Stimulated activated CD4-positive, alpha-beta T cell treated with anti-CD3 and anti-CD28 coated beads, Interleukin-1b, Interleukin-23, amount 100 ng/mL, for 4 hours (primary cell): ENCODE results near the gene CNOT1.
"Not testable (repeated sequence)": the region's sequence is repeated elsewhere in the genome, so short reads cannot be mapped to it uniquely, and the experiment has no call there.

Experiments
- DNase-seq, 2 donors: peaks; one replicate each; pipeline ENCODE4 v3.0.0-alpha.2; 2020; ENCODE audit warnings: low read depth in 2 of 2

The CNOT1 gene

GRCh38 chr16:58629733-58630640 is at the start of gene CNOT1:
CNOT1 (minus strand) TSS chr16:58629826; CDS start chr16:58599337, 30,489 bp downstream.
- peak; percentile 93 to 95 for DNase-seq

DNA sequence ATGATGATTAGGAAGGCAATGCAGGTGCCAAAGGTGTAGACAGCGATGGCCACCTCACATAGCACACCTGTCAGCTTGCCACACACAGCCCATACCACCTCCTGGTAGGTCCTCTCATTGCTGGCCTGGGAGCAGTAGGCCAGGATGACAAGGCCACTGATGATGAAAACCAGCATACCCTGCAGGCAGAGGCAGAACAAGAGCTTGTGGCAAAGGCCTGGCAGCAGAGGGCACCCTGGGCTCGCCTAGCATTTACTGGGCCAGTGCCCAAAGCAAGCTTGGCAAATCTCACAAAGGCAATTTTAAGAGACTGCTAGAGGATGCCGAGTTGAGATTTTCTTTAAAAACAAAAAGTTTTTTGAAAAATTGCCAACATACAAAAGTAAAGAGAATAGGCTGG is 49.1 kb upstream of the CNOT1 start:
- DNase-seq, result no peak

GRCh38 chr16:58678269-58678668 is 48.6 kb upstream of the CNOT1 start:
- DNase-seq, result no peak

DNA sequence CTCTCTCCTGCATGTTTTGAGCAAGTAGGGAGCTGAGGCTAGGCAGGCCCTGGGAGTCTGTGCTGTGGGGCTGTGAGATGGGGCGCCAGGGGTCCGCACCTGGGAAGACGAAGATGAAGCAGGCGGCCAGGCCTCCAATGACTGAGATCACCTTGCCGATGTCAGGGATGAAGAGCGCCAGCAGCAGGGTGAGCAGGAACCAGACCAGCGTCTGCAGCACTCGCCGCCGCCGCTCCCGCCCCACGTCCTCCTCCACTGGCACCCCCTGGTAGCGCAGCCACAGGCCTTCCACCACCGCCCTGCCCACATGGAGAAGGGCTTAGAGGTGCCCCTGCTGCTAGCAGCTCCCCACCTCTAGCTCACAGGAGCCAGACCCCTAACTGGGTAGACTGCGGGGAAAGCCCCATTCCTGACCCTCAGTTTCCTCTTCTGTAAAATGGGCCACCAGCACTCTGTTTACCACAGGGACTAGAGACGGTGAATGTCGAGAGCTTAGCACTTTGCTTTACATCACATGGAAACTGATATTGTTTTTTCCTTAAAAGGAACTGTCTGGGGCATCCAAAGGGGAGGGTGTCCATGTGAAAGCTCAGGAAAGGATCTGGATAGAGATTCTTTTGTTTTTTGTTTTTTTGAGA is 41.4 kb upstream of the CNOT1 start:
- no peak for DNase-seq

- no peak for DNase-seq
Observed at GRCh38 chr16:58670177-58670576, 40.6 kb upstream of the CNOT1 start.

GRCh38 chr16:58665200-58665599 is 35.6 kb upstream of the CNOT1 start:
- DNase-seq, result no peak

DNA sequence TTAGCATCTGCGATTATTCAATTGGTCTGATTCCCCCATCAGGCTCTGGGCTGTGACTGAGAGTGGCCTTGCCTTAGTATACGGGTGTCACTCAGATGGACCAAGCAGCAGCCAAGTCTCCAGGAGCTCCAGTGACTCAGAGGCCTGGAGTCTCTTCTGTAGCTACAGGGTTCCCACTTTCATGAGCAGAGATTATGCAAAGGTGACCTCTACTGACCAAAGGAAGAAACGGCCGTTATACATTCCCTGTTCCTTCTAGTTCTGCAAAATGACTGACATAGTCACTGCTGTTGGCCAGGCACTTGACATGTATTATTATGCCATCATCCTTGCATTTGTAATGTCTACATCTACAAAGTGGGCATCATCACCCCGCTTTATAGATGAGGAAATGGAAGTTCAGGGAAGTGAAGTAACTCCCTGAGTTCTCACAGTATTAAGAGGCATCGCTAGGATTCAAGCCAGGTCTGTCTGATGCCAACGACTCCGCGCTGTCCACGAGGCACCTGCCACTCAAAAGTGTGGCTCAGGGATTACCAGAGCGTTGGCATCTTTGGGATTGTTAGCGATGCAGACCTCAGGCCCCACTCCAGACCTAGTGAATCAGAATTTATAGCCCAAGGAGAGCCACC is 31.7 kb upstream of the CNOT1 start:
- no peak for DNase-seq

DNA sequence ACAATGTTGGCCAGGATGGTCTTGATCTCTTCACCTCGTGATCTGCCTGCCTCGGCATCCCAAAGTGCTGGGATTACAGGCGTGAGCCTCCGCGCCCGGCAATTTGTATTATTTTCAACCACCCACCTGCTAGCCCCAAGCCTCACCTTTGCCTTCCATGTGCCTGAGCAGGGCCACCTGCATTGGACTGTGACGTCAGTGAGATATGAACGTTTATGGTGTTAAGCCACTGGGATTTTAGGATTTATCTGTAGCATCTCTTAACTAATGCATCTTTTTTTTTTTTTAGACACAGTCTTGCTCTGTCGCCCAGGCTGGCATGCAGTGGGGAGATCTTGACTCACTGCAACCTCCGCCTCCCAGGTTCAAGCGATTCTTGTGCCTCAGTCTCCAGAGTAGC is 30.3 kb upstream of the CNOT1 start:
- not testable (repeated sequence) for DNase-seq

DNA sequence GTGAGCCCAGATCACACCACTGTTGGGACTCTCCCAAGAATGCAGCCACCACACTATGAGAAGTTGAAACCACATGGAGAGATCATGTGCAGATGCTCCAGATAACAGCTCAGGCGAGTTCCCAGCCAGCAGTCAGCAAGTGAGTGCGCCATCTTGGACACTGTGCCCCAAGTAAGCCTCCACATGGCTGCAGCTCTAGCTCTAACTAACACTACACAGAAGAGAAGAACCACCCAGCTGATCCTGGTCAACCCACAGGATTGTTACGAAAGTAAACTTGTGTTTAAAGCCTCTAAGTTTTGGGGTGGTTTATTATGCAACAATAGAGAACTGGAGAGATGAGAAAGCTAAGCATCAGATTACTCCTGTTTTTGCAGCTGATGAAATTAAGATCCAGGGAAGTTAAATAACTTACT is 29.2 kb upstream of the CNOT1 start:
- DNase-seq, result no peak

DNA sequence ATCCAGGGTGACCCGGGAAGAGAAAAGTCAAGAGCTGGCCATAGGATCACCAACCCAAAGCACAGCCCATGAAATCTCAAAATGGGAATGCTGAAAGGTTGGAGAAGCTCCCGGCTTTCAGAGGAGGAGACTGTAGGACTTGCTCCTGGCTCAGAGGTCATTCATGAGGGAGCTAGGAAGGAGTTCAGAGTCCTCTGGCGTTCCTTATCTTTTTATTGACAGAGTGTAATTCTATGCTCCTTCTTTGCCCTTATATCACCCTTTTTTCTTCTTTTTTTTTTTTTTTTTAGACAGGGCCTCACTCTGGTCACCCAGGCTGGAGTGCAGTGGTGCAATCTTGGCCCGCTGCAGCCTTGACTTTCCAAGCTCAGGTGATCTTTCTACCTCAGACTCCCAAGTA is 27.3 kb upstream of the CNOT1 start:
- DNase-seq, result no peak

- no peak for DNase-seq
Observed at GRCh38 chr16:58655215-58655596, 25.6 kb upstream of the CNOT1 start.

DNA sequence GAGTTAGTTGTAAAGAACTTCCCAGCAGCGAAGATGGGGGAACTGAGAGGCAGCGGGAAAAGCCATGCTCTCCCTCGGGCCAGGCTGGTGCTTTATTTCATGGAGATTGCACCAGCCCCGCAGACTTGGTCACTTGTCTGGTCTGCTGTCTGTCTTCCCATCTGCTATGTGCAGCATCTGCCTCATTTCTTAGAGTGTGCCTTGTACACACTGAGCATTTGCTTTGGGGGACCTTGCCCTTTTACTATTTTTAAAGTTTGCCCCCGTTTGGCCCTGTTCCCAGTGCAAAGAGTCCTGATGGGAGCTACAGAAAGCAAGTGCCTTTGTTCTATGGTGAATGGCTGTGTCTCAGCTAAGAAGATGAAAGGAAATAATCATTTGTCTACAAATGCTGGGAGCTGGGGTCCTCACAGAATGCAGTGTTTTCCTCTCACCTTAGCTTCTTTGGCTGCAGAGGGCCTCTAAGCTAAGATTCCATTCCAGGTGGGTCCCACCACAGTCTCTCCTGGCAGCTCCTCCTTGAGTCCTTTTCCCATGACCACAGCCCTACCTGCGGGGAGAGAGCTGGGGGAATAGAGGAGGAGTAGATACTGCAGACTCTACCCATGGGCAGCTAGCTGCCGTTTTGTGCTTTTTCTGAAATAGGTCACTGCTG is 25.1 kb upstream of the CNOT1 start:
- no peak for DNase-seq

GRCh38 chr16:58652741-58653140 is 23.1 kb upstream of the CNOT1 start:
- DNase-seq, result no peak

DNA sequence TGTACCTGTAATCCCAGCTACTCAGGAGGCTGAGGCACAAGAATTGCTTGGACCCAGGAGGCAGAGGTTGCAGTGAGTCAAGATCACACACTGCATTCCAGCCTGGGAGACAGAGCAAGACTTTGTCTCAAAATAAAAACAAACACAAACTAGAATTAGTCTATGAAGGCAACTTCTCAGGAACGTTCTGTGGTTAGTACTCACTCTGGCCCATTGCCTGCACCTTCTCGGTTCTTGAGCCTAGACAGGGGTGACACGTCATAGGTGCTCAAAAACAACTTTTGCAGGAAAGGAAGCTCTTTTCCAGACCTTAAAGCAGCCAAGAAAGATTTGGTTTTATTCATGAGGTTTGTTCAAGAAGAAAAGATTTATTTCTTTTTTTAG is 22.3 kb upstream of the CNOT1 start:
- DNase-seq, result no peak

DNA sequence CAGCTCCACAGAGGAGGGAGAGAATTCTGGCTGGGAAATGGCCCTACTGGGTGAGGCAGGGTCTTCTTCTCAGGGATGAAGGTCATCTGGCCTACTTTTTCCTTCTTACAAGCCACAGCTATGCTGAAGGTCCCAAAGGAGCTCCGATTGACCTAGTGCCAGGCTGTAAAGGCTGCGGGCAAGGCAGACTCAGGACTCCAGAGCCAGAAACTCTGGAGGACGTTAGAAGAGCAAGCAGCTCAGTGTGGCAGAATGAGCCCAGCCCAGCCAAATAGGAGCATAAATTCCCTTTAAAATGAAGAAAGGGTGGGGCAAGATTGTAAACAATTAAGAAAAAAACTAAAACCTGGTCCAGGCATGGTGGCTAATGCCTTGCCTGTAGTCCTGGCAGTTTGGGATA is 20.1 kb upstream of the CNOT1 start:
- DNase-seq, result no peak

DNA sequence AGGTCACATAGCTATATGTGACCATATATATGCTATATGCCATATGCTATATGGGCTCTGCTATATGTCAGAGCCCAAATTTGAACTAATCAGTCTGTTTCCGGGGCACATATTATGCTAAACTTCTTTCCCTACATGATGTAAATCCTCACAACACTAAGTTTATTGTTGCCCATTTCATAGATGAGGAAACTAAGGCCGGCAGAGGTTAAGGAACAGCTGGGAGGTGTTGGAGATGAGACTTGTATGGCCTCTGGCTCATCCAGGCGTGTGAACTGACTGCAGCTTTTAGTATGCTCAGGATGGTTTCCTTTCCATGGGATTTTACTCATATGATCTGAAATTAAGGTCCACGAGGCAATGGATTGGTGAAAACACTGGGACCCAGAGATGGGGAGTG is 17.5 kb upstream of the CNOT1 start:
- no peak for DNase-seq

GRCh38 chr16:58644765-58645487 is 15.3 kb upstream of the CNOT1 start:
- DNase-seq, result no peak

- DNase-seq, result no peak
Observed at GRCh38 chr16:58644108-58644507, 14.5 kb upstream of the CNOT1 start.

GRCh38 chr16:58640949-58641348 is 11.3 kb upstream of the CNOT1 start:
- no peak for DNase-seq

DNA sequence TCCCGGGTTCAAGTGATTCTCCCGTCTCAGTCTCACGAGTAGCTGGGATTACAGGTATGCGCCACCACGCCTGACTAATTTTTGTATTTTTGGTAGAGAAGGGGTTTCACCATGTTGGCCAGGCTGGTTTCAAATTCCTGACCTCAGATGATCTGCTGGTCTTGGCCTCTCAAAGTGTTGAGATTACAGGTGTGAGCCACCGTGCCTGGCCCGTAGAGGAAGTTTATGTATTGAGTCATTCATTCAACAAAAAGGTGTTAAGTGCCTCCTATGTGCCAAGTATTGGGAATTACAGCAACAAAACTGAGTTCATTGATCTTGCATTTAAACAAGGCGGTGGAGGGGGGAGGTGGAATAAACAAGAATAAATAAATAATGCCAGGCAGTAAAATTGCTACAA is 10.2 kb upstream of the CNOT1 start:
- no peak for DNase-seq

DNA sequence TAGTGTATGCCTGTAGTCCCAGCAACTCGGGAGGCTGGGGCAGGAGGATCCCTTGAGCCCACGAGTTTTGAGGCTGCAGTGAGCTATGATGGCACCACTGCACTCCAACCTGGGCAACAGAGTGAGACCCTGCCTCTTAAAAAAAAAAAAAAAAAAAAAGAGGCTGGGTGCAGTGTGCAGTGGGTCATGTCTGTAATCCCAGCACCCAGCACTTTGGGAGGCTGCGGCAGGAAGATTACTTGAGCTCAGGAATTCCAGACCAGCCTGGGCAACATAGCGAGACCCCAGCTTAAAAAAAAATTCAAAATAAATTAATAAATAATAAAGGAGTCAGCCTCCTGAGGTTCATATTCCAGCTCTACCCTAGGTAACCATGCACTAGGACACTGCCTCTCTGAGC is 9.6 kb upstream of the CNOT1 start:
- DNase-seq, result no peak
